ENCODE data around the gene NOTCH2.

The NOTCH2 gene

GRCh38 chr1:119895102-119895501 lies 174.4 kb downstream of the NOTCH2 start:
- no peak overlapping the region for H3K4me3 Mint-ChIP-seq
- no peaks in the 10 kb centered on the region for H3K36me3 Mint-ChIP-seq
- H3K27me3 Mint-ChIP-seq: peaks cover 6% of the 10 kb centered on the region
- no peak overlapping the region for H3K27ac Mint-ChIP-seq
- no peaks in the 10 kb centered on the region for H3K9me3 Mint-ChIP-seq (ENCODE audit: low read depth)
- H3K4me1 Mint-ChIP-seq (ENCODE audit: low read depth): peaks cover 8% of the 10 kb centered on the region

DNA sequence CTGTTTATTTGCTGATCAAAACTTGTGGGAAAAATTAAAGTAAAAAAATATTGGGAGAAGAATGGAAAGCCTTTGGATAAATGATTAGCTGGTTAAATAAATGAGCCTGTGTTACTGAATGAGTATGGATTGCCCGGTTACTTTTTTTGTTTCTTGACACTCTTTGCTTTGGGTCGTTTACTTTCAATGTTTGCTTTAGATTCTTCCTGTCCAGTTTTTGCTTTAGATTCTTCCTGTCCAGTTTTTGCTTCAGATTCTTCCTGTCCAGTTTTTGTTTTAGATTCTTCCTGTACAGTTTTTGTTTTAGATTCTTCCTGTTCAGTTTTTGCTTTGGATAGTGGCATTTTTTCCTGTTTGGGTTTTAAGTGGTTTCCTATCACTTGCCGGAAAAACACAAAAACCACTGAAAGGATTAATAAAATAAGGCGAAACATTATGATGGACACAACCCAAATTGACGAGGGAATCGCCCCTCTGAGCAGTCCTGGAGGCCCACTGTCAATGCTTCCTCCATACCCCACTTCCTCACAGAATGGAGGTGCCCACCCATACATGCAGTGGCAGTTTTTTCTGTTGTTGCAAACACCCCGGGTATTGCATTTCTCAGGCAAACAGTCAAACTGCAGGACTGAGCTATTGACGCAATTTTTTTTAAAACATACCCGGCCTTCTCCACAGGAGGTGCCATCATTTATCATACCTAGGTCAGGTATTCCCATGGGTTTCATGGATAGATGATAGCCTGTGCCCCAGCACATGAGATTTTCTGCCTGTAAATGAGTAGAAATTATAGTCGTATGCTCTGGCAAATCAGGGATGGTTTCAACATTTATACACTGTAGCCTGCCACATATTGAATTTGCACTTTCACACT lies 175.4 kb downstream of the NOTCH2 start:
- Mint-ChIP-seq H3K4me3 (no peak overlapping the region), H3K36me3 (peaks cover 4% of the 10 kb centered on the region), H3K9me3 (ENCODE audit: low read depth) (peaks cover 5% of the 10 kb centered on the region), H3K27me3 (peaks cover 6% of the 10 kb centered on the region), H3K27ac (no peak overlapping the region), H3K4me1 (ENCODE audit: low read depth) (peaks cover 8% of the 10 kb centered on the region)

DNA sequence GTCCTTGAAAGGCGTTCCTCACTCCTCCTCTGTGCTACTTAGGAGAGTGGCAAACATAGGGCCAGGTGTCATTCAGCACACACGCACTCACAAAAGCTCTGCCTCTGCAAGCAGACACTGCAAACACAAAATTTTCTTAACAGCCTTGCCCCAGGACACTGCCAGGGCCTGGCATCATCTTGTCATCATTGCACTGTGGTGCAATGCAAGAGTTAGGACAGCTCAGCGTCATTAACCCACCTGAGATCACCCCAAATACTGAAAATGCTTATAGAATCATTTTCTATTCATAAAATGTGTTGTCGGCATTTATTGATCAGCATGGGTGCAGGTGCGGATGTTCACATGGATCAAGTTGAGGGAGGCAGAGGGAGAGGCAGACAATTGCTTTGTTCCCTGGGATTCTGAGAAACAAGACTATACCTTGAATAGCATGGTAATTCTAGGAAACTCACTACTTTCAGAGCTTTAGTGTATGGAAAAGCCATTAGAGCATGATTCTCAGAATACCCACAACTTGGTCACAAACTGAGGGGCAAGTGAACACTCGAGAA lies 176.1 kb downstream of the NOTCH2 start:
- no peak overlapping the region for H3K27ac Mint-ChIP-seq
- peaks cover 9% of the 10 kb centered on the region for H3K27me3 Mint-ChIP-seq
- H3K36me3 Mint-ChIP-seq: peaks cover 11% of the 10 kb centered on the region
- H3K9me3 Mint-ChIP-seq (ENCODE audit: low read depth): peaks cover 12% of the 10 kb centered on the region
- H3K4me3 Mint-ChIP-seq: no peak overlapping the region
- peaks cover 8% of the 10 kb centered on the region for H3K4me1 Mint-ChIP-seq (ENCODE audit: low read depth)

DNA sequence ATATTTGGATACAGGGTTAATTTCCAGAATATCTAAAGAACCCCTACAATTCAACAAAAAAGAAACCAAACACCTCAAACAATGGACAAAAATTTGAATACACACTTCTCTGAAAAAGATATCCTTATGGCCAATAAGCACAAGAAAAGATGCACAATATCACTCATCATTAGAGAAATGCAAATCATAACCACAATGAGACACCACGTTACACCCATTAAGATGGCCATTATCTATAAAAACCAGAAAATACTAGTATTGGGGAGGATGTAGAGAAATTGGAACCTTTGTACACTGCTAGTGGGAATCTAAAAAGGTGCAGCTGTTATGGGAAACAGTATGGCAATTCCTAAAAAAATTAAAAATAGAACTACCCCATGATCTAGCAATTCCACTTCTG lies 178.1 kb downstream of the NOTCH2 start:
- no peak overlapping the region for H3K27ac Mint-ChIP-seq
- H3K9me3 Mint-ChIP-seq (ENCODE audit: low read depth): peaks cover 14% of the 10 kb centered on the region
- H3K27me3 Mint-ChIP-seq: peaks cover 9% of the 10 kb centered on the region

DNA sequence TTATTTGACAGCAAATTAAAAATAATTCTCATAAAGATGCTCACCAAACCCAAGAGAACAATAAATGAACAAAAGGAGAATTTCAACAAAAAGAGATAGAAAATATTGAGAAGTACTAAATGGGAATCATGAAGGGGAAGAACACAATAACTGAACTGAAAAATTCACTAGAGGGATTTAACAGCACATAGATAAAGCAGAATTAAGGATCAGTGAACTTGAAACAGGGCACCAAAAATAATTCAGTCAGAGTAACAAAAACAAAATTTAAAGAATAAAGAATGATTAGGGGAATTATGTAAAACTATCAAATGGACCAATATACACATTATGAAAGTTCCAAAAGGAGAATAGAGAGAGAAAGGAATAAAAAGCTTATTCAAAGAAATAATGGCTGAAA lies 181.0 kb downstream of the NOTCH2 start:
- Mint-ChIP-seq H3K4me1 (ENCODE audit: low read depth) (peaks cover 6% of the 10 kb centered on the region), H3K27ac (no peak overlapping the region), H3K4me3 (no peak overlapping the region), H3K27me3 (peaks cover 13% of the 10 kb centered on the region), H3K9me3 (ENCODE audit: low read depth) (peaks cover 14% of the 10 kb centered on the region), H3K36me3 (peaks cover 14% of the 10 kb centered on the region)

More for the DNA sequence above, 178.1 kb downstream of the NOTCH2 start:
- Mint-ChIP-seq H3K36me3 (peaks cover 14% of the 10 kb centered on the region), H3K4me3 (no peak overlapping the region), H3K4me1 (ENCODE audit: low read depth) (peaks cover 8% of the 10 kb centered on the region)

- peaks cover 2% of the 10 kb centered on the region for H3K4me1 Mint-ChIP-seq (ENCODE audit: low read depth)
- peaks cover 14% of the 10 kb centered on the region for H3K36me3 Mint-ChIP-seq
- no peak overlapping the region for H3K27ac Mint-ChIP-seq
- peaks cover 13% of the 10 kb centered on the region for H3K27me3 Mint-ChIP-seq
- peaks cover 14% of the 10 kb centered on the region for H3K9me3 Mint-ChIP-seq (ENCODE audit: low read depth)
- H3K4me3 Mint-ChIP-seq: no peak overlapping the region
These were observed 182.0 kb downstream of the NOTCH2 start for GRCh38 chr1:119887427-119887826.

GRCh38 chr1:119885903-119886783 lies 183.3 kb downstream of the NOTCH2 start:
- peaks cover 14% of the 10 kb centered on the region for H3K9me3 Mint-ChIP-seq (ENCODE audit: low read depth)

GRCh38 chr1:119884711-119885110 lies 184.8 kb downstream of the NOTCH2 start:
- H3K4me1 Mint-ChIP-seq (ENCODE audit: low read depth): no peaks in the 10 kb centered on the region
- H3K4me3 Mint-ChIP-seq: no peak overlapping the region
- H3K36me3 Mint-ChIP-seq: peaks cover 14% of the 10 kb centered on the region
- peaks cover 14% of the 10 kb centered on the region for H3K27me3 Mint-ChIP-seq
- H3K27ac Mint-ChIP-seq: no peak overlapping the region
- peaks cover 14% of the 10 kb centered on the region for H3K9me3 Mint-ChIP-seq (ENCODE audit: low read depth)

More at GRCh38 chr1:119885903-119886783, 183.3 kb downstream of the NOTCH2 start:
- Mint-ChIP-seq H3K4me3 (no peak overlapping the region), H3K27me3 (peaks cover 13% of the 10 kb centered on the region), H3K27ac (no peak overlapping the region), H3K36me3 (peaks cover 14% of the 10 kb centered on the region), H3K4me1 (ENCODE audit: low read depth) (no peaks in the 10 kb centered on the region)

- no peaks in the 10 kb centered on the region for H3K4me1 Mint-ChIP-seq (ENCODE audit: low read depth)
- peaks cover 8% of the 10 kb centered on the region for H3K36me3 Mint-ChIP-seq
- H3K27me3 Mint-ChIP-seq: peaks cover 14% of the 10 kb centered on the region
- H3K9me3 Mint-ChIP-seq (ENCODE audit: low read depth): peaks cover 7% of the 10 kb centered on the region
- H3K4me3 Mint-ChIP-seq: no peak overlapping the region
- no peak overlapping the region for H3K27ac Mint-ChIP-seq
These were observed 185.6 kb downstream of the NOTCH2 start for GRCh38 chr1:119883826-119884225.

DNA sequence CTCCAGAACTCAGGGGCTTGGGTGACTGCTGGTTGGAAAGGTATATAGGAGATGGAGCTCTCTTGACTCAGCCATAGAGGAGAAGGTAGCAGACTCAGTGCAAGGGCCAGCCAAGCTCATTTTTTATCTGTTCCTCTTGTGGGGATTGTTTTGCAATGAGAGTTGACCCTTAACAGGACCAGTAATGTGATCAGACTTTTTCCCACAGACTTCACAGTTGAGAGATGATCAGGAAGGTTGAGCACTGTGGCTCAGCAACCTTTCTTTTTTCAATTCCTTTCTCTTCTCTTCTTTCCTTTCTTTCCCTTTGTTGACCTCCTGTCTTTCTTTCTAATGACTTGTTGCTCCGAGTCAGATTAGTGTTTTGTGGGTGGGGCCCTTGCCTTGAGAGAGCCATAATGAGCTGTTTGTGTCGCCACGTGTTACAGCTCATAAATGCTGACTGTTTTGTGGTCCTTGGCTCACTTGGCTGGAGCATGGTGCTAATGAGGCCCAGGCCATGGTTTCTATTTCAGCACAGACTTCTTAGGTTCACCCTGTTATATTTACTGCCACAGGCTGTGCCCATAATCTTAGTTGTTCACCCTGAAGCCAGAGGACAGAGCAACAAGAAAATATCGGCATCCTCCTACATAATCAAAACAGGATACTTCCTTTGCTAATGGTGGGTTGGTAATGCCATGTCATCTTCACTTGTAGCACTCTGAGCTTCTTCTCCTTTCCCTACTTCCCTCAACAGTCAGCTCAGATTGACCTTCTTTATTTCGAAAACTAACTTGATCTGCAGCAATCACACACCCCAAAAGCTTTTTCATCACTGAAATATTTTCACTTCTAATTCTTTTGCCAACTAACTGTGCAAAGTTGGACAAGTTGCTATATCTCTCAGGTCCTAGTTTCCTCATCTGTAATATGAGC lies 187.1 kb downstream of the NOTCH2 start:
- Mint-ChIP-seq H3K9me3 (ENCODE audit: low read depth) (no peaks in the 10 kb centered on the region), H3K4me1 (ENCODE audit: low read depth) (no peaks in the 10 kb centered on the region), H3K4me3 (no peak overlapping the region), H3K27me3 (peaks cover 13% of the 10 kb centered on the region), H3K36me3 (no peaks in the 10 kb centered on the region), H3K27ac (no peak overlapping the region)

GRCh38 chr1:119879510-119880434 lies 189.7 kb downstream of the NOTCH2 start:
- Mint-ChIP-seq H3K27me3 (peaks cover 4% of the 10 kb centered on the region), H3K4me1 (ENCODE audit: low read depth) (no peaks in the 10 kb centered on the region), H3K27ac (no peak overlapping the region), H3K4me3 (no peak overlapping the region), H3K9me3 (ENCODE audit: low read depth) (no peaks in the 10 kb centered on the region), H3K36me3 (no peaks in the 10 kb centered on the region)

DNA sequence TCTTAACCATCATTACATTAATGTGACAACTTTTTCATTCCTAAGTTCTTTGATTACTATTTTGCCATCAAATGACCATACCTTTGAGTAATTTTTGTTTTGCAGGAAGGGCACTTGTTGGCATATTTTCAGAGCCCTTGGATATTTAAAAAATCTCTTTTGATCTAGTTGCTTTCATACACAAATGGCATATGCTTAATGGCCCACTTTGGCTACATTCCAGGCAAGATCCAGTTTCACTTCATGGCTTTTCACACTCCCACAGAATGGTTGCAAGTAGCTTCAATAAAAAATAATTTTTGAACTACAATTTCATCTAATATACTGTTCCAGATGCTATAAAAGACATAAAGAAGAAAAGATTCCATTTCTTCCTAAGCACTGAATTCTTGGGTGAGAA lies 191.3 kb downstream of the NOTCH2 start:
- Mint-ChIP-seq H3K36me3 (no peaks in the 10 kb centered on the region), H3K9me3 (ENCODE audit: low read depth) (no peaks in the 10 kb centered on the region), H3K27ac (no peak overlapping the region), H3K4me3 (no peak overlapping the region), H3K27me3 (peaks cover 3% of the 10 kb centered on the region), H3K4me1 (ENCODE audit: low read depth) (no peaks in the 10 kb centered on the region)

DNA sequence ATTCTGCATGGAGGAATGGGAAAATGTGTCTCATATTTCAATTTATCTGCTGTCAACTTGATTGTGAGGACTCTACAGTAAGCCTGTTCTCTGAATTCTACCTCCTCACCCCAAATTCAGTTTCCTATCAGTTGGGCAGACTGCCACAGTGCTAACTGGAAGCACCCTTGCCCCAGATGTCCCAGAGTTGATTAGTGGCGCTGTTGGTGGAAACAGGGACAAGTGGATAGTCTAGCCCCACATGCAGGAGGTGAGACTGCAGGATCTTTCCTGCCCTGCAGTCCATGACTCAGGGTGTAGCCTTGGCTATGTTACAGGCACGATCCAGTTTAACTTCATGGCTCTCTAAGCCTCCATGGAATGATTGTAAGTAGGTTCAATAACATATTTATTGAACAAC lies 195.3 kb downstream of the NOTCH2 start:
- Mint-ChIP-seq H3K4me1 (ENCODE audit: low read depth) (peaks cover 1% of the 10 kb centered on the region), H3K27me3 (peaks cover 7% of the 10 kb centered on the region), H3K4me3 (no peak overlapping the region), H3K9me3 (ENCODE audit: low read depth) (no peaks in the 10 kb centered on the region), H3K27ac (no peak overlapping the region), H3K36me3 (no peaks in the 10 kb centered on the region)
